Measurements from ENCODE around the gene ARHGEF12.
A peak's percentile ranks its signal among the peaks of the same experiment; 100 is the strongest.
"Not testable (repeated sequence)": the region's sequence is repeated elsewhere in the genome, so short reads cannot be mapped to it uniquely, and the experiment has no call there.

The ARHGEF12 gene

GRCh38 chr11:120501976-120502755 lies 166.0 kb downstream of the ARHGEF12 start:
- DNase-seq, result no peak

- DNase-seq, result not testable (repeated sequence)
Observed at GRCh38 chr11:120503529-120503928, 167.3 kb downstream of the ARHGEF12 start.

GRCh38 chr11:120505801-120506425 lies 169.7 kb downstream of the ARHGEF12 start:
- no peak for DNase-seq

- no peak for DNase-seq
Observed at GRCh38 chr11:120509346-120510053, 173.3 kb downstream of the ARHGEF12 start.

- no peak for DNase-seq
Observed at GRCh38 chr11:120510406-120511115, 174.3 kb downstream of the ARHGEF12 start.

GRCh38 chr11:120511116-120511819 lies 175.1 kb downstream of the ARHGEF12 start, which contains the start of gene GRIK4:
TSS of gene GRIK4 (plus strand) at chr11:120511748. CDS start at chr11:120660319, 148,571 bp downstream.
- peak; percentile 64 to 66 for DNase-seq

- no peak for DNase-seq
Observed at GRCh38 chr11:120511820-120512738, 175.9 kb downstream of the ARHGEF12 start.

- no peak for DNase-seq
Observed at GRCh38 chr11:120512739-120513435, 176.7 kb downstream of the ARHGEF12 start.

- DNase-seq, result no peak
Observed at GRCh38 chr11:120513436-120514315, 177.5 kb downstream of the ARHGEF12 start.

- DNase-seq, result no peak
Observed at GRCh38 chr11:120514541-120515121, 178.4 kb downstream of the ARHGEF12 start.

- DNase-seq, result no peak
Observed at GRCh38 chr11:120515186-120515723, 179.0 kb downstream of the ARHGEF12 start.

- no peak for DNase-seq
Observed at GRCh38 chr11:120516461-120517389, 180.5 kb downstream of the ARHGEF12 start.

- no peak for DNase-seq
Observed at GRCh38 chr11:120517390-120517761, 181.2 kb downstream of the ARHGEF12 start.

GRCh38 chr11:120517801-120518291 lies 181.6 kb downstream of the ARHGEF12 start:
- DNase-seq, result no peak

GRCh38 chr11:120518356-120518755 lies 182.1 kb downstream of the ARHGEF12 start:
- no peak for DNase-seq

GRCh38 chr11:120519474-120519873 lies 183.3 kb downstream of the ARHGEF12 start:
- no peak for DNase-seq

GRCh38 chr11:120520091-120520822 lies 184.0 kb downstream of the ARHGEF12 start:
- DNase-seq, result no peak

All from activated CD4-positive, alpha-beta T cell treated with anti-CD3 and anti-CD28 coated beads, Interleukin-2, amount 50 U/mL, for 4 hours (primary cell).